ENCODE data around the gene DEPP1.

GRCh38 chr10:44981172-44982113, 2.8 kb upstream of the DEPP1 start:
- TF ChIP-seq CTCF (IDR thresholded peaks at IDR 0.05) (no peak), POLR2A (IDR thresholded peaks at IDR 0.05) (no peak)
